Measurements from ENCODE around the gene CD3E.
"Not testable (repeated sequence)": the region's sequence is repeated elsewhere in the genome, so short reads cannot be mapped to it uniquely, and the experiment has no call there.

CD3E gene

DNA sequence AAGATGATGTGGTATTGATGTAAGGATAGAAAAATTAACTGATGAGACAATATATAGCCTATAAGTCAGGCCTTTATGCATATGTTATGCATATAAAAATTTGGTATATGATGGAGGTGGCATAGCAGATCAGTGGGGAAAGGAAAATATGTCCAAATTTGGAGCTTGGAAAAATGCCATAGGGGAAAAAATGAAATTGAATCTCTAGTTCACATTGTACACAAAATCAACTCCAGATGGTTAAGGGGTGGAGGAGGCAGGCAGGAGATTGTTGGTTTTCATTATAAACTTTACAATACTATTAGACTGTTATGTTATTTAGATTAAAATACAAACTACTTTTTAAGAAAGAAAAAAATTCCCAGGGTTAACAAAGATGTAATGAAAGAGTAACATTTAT, 15.1 kb upstream of the CD3E start:
- DNase-seq (ENCODE audit: low read depth in 1 of 2, low spot score in 1 of 2): no peak

DNA sequence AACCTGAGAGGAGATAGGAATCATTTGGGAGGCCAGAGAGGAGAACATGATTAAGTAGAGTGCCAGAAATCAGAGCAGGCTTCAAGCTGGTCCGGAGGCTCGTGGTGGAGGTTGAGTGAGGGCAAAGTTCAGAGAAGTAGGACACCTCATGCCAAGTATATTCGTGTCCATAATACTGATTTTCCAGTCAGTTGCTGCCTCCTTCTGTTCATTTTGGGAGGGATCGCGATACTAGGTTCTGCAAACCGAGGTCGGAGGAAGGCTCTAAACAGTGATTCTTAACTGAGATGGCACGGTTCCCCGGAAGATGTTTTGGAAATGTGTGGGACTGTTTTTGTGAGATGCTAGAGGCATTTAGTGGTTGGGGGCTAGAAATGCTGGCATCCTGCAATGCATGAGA, 13.6 kb upstream of the CD3E start:
- DNase-seq (ENCODE audit: low read depth in 1 of 2, low spot score in 1 of 2): no peak

DNA sequence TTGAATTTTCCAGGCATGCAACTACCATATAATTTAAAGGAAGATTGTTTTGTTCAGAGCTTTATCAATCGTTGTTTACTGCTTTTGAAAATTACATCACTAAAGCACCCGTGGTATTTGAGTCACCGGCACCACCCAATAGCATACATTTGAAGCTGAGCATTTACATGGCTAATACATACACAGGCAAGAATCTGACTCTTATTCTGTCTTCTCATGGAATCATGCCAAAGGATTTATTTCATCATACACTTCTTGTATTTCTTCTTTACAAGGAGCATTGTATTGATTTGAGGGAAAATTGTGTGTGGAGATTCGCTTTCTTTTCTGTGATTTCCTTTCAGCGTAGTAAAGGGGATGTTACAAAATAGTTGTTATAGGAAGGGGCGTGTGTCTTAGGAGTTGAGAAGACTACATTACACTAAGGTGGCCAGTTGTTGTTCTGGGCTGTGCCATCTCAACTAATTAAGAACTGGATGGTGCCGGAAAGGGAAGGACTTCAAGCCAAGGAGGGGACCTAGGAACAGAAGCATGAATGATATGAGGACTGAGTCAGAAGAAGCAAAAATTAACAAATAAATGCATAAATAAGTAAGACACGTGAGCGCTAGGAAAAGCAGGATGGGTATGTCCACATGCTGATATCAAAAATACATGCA, 12.9 kb upstream of the CD3E start:
- no peak for DNase-seq (ENCODE audit: low read depth in 1 of 2, low spot score in 1 of 2)

DNA sequence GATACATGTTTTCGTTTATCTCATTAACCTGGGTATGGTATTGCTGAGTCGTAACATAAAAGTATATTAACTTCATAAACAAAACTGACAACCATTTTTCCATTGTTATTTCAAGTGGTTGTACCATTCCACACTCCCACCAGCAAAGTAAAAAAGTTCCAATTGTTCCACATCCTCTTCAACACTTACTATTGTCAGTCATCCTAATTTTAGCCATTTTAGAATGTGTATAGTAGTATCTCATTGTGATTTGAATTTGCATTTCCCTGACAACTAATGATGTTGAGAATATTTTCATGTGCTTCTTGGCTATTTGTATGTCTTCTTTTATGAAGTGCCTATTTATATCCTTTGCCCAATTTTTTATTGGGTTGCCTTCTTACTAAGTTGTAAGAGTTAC, 10.5 kb upstream of the CD3E start:
- no peak for DNase-seq (ENCODE audit: low read depth in 1 of 2, low spot score in 1 of 2)

DNA sequence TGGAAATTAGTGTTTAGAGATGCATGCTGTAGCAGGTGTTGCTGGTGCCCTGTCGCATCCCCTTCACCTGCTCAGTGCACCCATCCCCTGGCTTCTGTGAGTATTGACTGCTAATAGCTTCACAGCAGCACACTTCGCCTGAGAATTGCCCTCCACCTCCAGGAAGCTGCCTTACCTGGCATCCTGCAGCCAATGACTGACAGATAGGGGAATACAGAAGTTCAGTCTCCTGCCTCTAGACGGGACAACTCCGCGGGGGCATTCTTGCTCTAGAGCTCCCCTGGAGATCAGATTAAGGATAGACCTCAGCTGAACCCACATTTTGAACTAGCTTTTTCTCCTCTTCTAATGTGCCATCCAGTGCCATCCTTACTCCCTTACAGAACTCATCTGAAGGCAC, 9.3 kb upstream of the CD3E start:
- DNase-seq (ENCODE audit: low read depth in 1 of 2, low spot score in 1 of 2): no peak

DNA sequence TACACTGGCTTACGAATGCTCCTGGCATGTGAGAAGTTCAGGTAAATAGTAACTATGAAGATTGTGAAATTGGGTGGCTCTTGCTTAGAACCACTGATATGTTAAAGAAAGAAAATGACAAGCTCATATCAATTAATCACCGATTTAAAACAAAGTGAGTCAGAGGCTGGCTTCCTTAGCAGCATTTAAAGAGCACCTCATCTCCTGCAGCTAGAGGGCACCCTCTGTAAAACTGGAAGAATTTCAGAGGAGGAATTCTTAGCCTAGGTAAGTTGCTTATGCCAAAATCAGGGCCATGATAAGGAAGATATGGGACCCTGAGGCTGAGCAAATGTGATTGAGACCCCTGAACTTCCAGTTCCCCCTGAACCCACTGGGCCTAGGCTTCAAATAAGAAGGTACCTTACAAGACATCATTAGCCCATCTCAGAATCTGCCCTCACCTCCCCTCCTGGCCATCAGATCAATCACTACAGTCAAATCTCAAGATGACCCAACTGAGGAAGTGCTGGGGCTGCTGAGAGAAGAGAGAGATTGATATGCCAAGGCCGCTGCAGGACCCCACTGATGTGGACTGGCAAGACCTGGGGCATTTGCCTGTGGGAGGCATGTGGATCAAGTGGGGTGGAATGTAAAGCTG, 8.6 kb upstream of the CD3E start:
- DNase-seq (ENCODE audit: low read depth in 1 of 2, low spot score in 1 of 2): no peak

DNA sequence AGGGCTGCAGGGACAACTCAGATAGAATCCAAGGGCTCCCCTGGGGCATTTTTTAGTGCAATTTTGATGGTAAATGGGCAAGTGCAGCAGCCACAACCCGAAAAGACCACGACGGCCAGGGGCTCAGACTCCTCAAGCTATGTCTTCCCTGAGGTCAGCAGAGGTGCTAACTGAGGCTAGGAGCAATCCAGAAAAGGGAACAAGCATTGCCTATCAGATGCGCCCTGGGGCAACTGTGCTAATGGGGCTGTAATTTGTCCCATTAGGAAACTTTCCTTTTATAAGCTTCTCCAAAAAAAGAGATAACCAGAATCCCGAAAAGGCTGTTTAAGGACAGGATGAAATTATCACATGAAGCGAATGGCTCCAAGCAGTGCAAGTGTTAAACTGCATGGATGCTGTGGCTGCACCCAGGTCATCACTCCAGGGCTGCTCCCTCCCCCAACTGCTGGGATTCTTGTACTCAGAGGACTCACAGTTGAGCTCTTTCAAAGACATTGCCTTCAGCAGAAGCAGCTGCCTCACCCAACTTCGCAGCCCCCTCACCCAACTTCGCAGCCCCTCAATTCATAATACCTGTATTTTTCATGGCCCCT, 2.8 kb upstream of the CD3E start:
- DNase-seq (ENCODE audit: low read depth in 1 of 2, low spot score in 1 of 2): no peak

DNA sequence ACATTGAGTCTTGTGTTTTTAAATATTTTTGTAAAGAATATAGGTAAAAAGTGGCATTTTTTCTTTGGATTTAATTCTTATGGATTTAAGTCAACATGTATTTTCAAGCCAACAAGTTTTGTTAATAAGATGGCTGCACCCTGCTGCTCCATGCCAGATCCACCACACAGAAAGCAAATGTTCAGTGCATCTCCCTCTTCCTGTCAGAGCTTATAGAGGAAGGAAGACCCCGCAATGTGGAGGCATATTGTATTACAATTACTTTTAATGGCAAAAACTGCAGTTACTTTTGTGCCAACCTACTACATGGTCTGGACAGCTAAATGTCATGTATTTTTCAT, 333 bp upstream of the CD3E start:
- DNase-seq (ENCODE audit: low read depth in 1 of 2, low spot score in 1 of 2): no peak

DNA sequence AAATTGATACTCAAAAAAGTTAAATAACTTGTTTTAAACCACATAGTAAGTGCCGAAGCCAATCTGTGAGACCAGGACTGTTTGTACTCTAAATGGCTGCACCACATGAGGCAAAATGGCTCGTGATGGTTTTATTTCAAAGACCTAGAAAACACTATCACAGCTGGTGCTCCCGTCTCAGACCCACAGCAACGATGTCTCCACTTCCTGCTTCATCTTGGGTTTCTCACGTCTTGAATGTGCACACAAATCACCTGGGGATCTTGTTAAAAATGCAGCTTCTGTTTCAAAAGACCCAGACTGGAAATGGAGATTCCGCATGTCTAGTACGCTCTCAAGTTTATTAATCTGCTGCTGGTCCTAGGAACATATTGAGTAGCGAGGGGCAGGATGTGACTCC, 1.2 kb downstream of the CD3E start:
- DNase-seq (ENCODE audit: low read depth in 1 of 2, low spot score in 1 of 2): no peak

DNA sequence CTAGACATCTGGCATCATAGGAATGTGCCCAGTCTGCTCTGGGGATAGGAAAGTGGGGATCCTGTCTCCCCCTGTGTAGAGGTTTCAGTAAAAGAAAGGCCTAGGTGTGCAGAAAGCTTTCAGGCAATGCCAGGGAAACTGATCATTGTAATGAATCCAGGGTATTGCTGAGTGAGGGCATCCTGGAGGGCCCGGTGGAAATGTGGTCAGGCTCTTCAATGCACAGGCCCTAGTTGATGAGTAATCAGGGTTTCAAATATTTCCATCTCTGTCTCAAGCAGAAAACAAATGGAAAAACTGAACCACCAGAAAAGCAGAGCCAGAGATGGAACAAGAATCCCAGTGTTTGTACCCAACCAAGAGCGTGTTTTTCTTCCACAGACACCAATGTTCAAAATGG, 2.0 kb downstream of the CD3E start:
- DNase-seq (ENCODE audit: low read depth in 1 of 2, low spot score in 1 of 2): no peak

DNA sequence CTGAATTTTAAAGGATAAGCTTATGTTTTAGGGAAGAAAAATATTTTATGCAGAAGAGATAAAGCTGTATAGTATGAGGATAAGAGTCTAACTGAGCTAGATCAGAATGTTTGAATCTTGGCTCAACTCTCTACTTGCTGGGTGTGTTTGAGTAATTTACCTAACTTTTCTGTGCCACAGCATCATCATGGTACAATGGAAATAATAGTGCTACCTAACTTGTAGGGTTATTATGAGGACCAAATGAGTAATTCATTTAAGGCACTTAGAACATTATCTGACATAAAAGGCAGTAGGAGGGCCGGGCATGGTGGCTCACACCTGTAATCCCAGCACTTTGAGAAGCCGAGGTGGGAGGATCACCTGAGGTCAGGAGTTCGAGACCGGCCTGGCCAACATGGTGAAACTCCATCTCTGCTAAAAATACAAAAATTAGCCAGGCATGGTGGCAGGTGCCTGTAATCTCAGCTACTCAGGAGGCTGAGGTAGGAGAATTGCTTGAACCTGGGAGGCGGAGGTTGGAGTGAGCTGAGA, 4.5 kb downstream of the CD3E start:
- not testable (repeated sequence) for DNase-seq (ENCODE audit: low read depth in 1 of 2, low spot score in 1 of 2)

DNA sequence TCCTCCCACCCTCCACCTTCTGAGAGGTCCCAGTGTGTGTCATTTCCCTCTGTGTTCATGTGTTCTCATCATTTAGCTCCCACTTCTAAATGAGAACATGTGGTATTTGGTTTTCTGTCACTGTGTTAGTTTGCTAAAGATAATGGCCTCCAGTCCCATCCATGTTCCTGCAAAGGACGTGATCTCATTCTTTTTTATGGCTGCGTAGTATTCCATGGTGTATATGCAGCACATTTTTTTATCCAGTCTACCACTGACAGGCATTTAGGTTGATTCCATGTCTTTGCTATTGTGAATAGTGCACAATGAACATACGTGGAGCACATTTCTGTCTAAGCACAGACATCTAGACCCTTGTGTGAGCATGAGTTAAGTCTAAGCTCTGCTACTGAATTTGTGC, 5.7 kb downstream of the CD3E start:
- no peak for DNase-seq (ENCODE audit: low read depth in 1 of 2, low spot score in 1 of 2)

DNA sequence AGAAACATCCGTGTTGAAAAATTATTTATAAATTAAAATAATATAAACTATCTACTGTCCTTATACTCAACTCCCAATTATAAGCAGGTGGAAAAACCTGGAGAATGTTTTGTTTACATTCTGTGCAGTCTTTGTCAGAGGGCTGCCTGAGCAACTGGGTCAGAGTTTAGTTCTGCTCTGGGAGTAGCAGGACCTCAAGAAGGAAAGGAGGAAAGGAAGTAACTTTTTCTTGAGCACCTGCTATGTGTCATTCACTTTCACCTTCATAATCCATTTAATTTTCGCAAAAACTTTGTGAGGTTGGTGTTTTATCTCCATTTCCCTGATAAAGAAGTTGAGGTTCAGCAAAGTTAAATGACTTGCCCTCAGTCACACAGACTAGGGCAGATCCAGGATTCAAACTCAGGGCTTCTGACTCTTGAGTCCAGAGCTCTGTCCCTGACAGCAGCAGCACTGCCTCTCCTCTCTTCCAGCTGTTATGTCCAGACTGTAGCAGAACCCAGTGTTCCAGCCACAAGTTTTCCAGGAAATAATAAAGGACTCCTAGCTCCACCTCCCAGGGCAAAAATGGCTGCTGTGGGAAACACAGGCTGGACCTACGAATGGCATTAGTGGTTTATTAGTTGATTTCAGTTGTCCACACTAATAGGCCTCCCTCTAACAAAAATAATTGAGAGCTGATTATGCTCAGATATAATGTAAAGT, 6.4 kb downstream of the CD3E start:
- DNase-seq (ENCODE audit: low read depth in 1 of 2, low spot score in 1 of 2): no peak

DNA sequence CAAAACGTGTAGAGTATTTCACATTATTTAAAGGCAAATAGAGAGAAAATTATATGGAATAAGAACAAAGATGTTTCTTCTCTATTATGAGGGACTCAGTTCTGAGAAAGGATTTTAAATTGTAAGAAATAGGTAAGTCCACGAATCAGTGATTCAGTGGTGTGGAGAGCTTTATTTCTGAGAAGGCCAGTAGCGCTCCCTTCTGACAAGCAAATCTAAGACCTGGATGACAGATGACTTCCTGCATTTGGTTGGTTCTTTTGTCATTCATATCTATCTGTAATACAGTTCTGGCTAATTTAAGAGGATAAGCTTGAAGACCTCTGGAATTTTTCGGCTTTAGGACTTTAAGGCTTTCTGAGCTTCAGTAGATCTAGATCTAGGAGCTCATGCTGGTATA, 7.0 kb downstream of the CD3E start:
- no peak for DNase-seq (ENCODE audit: low read depth in 1 of 2, low spot score in 1 of 2)

DNA sequence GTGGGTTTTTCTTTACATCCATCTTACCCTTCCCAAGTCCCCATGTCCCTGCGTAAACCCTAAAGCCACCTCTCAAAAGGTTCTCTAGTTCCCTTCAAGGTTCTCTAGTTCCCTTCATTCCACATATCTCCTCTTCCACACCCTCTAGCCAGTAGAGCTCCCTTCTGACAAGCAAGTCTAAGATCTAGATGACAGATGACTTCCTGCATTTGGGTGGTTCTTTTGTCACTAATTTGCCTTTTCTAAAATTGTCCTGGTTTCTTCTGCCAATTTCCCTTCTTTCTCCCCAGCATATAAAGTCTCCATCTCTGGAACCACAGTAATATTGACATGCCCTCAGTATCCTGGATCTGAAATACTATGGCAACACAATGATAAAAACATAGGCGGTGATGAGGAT, 7.8 kb downstream of the CD3E start:
- no peak for DNase-seq (ENCODE audit: low read depth in 1 of 2, low spot score in 1 of 2)

DNA sequence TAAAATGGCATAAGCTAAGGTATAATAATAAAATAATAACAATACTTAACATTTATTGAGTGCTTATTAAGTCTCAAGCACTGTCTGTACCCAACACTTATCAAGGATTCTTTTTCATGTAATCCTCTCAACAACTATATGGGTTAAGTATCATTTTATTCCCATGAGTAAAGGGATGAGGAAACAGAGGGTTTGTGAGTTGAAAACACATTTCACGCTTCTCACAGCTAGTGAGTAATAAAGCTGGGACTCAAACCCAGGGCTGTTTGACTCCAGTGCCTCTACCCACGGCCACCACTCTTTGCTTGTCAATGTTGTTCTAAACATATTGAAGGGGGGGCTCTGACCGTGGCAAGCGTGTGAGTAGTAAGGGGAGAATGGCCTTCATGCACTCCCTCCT, 8.7 kb downstream of the CD3E start:
- no peak for DNase-seq (ENCODE audit: low read depth in 1 of 2, low spot score in 1 of 2)

DNA sequence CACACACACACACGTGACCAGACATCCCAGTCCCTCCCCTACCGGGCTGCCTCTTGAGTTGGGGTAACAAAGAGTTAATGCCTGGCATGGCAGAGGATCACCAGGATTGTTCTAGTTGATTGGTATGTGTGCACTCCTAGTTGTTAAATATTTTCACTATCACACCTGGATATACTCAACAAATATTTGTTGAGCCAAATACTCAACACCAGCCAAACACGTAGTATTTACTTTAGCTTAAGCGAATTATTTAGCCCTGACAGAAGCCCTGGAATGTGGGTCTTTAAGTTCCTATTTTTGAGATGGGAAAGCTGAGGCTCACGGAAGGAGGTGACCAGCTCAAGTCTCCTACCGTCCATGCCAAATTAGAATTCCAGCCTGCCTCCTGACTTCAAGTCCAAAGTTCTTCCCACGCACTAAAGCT, 10.5 kb downstream of the CD3E start:
- DNase-seq (ENCODE audit: low read depth in 1 of 2, low spot score in 1 of 2): no peak

DNA sequence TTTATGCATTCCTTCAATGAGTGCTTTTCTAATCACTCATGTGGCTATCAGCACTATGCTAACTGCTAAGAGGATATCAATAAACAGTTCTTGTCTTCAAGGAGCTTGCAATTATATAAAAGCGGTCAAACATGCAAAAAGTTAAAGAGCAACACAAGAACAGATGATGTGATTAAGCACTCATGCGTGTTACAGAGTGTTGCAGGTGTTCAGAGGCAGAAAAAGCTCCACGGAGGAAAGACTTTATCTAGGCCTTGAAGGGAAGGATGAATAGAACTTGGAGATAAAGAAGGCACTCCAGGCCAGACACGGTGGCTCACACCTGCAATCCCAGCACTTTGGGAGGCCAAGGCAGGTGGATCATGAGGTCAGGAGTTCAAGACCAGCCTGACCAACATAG, 13.6 kb downstream of the CD3E start:
- no peak for DNase-seq (ENCODE audit: low read depth in 1 of 2, low spot score in 1 of 2)

DNA sequence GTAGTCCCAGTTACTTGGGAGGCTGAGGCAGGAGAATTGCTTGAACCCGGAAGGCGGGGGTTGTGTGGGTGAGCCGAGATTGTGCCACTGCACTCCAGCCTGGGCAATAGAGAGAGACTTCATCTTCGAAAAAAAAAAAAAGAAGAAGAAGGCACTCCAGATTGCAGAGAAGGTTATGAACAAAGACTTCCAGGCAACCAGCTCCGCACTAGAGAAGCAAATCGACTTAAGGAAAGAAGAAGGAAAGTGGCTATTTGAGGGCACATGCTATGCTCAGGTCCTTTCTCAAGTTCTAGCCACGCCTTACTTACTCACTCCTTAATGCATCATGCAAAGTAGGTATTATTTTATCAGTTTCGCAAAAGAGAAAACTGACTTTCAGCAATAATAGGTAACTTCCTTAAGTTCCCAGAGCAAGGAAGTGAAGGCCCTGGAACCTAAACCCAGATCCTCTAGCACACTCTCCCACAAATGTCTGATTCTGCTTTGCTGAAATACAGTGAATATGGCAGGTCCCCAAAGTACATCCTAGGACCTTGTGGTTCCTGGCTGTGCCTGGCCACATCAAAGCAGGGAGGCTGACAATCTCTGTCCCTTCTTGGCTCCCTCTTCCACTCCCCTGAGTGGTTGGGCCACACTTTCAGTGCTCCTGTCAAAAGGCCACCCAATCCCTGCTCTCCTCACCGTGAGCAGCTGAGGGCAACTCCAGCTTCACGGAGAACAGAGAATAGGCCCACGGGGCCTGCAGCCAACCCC, 14.2 kb downstream of the CD3E start:
- DNase-seq (ENCODE audit: low read depth in 1 of 2, low spot score in 1 of 2): no peak

DNA sequence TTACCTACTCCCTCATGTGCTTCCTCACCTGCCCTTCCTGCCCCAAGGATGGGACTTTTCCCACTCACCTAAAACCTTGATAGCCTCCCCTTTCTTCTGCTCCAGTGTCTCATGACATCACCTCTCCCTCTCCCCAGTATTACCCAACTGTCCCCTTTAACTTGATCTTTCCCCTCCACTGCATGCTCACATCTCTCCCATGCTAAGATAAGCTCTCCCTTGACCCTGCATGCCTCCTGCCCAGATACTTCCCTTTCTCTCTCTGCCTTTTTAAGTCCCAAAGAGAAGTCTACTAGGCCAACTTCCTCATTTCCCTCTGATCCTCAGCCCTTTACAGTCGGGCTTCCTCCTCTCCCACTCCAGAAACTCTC, 14.8 kb downstream of the CD3E start:
- no peak for DNase-seq (ENCODE audit: low read depth in 1 of 2, low spot score in 1 of 2)

DNA sequence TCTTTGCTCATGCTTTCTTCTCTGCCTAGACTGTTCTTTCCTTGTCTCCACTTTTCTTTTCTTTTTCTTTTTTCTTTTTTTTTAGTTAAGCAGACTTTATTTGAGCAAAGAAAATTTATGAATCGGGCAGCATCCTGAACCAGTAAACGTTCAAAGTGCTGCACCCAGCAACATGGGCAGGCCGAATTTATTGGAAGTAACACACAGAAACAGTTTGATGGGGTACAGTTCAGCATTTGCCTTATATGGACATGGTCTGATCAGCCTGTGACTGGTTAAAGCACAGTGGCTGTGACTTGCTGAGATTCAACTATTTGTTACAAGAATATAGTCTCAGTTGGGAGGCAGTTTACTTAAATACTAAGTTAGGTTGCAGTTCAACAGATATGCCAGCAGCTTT, 16.0 kb downstream of the CD3E start:
- no peak for DNase-seq (ENCODE audit: low read depth in 1 of 2, low spot score in 1 of 2)

Data from stimulated activated CD4-positive, alpha-beta T cell treated with anti-CD3 and anti-CD28 coated beads, Interleukin-15, amount 100 ng/mL, for 1 hour (primary cell).